HepG2 (cell line): ENCODE data around the gene MIB2. TPM values are rescaled to one million over a fixed set of nuclear protein-coding genes. Genes with fewer than 3 reads are reported as not detected.

Experiments used
- CAMTA2 ChIP-seq: sonication (generic); formaldehyde crosslinking; IDR thresholded peaks from 2 replicates; pipeline ENCODE4 v1.4.0; 2020; ENCODE audit warnings: mild to moderate bottlenecking, missing genetic modification reagents, borderline replicate concordance
- ELF3 ChIP-seq: IDR thresholded peaks from 2 replicates; pipeline ENCODE4 v1.6.1; 2016; ENCODE audit warnings: missing genetic modification reagents, missing compliant biosample characterization
- NR2F6 ChIP-seq, 2 experiments: IDR thresholded peaks; 2 replicates each; pipeline ENCODE4 v1.6.1; 2016; ENCODE audit warnings: antibody characterized with exemption in 1 of 2, mild to moderate bottlenecking in 1 of 2
- SRY ChIP-seq: sonication (generic); formaldehyde crosslinking; IDR thresholded peaks from 2 replicates; pipeline ENCODE4 v1.8.0; 2022; ENCODE audit warnings: mild to moderate bottlenecking, missing genetic modification reagents
- ZFP41 ChIP-seq: sonication (generic); formaldehyde crosslinking; IDR thresholded peaks from 2 replicates; pipeline ENCODE4 v1.4.0; 2020; ENCODE audit warnings: mild to moderate bottlenecking, missing genetic modification reagents, borderline replicate concordance
- polyA plus RNA-seq, 8 experiments: library from polyadenylated mRNA; depleted of rRNA in 3 of 8; stranded (reverse) in 7 of 8; unstranded in 1 of 8; fragments of >200 nt; fragmentation: Illumina TruSeq in 4 of 8; extraction: Trizol in 4 of 8; gene quantifications; 2 replicates each; pipeline versions ENCODE4 v1.2.1 to v1.2.3, GENCODE V29; 2011 to 2016; ENCODE audit warnings: low read depth in 4 of 8, missing spikeins in 1 of 8, mixed read lengths in 1 of 8; ENCODE audit not compliant: insufficient read depth in 1 of 8
- total RNA-seq, 5 experiments: library from RNA; depleted of rRNA; stranded (reverse); fragments of >200 nt; fragmentation: Illumina TruSeq; extraction: Trizol; gene quantifications; 2 replicates each; pipeline ENCODE4 v1.2.3, GENCODE V29; 2016; ENCODE audit warnings: low read depth in 1 of 5
- TF ChIP-seq, protein P1 (sequence below): sonication (generic); formaldehyde crosslinking; IDR thresholded peaks from 2 replicates; pipeline ENCODE4 v1.4.0; 2020; ENCODE audit warnings: missing genetic modification reagents, mild to moderate bottlenecking, borderline replicate concordance
- TF ChIP-seq, protein P2 (sequence below): sonication (generic); formaldehyde crosslinking; IDR thresholded peaks from 2 replicates; pipeline ENCODE4 v1.4.0; 2020; ENCODE audit warnings: missing genetic modification reagents; ENCODE audit errors: not compliant biosample characterization
- TF ChIP-seq, protein P3 (sequence below): sonication (generic); formaldehyde crosslinking; IDR thresholded peaks from 2 replicates; pipeline ENCODE4 v1.5.0; 2020; ENCODE audit warnings: missing genetic modification reagents
- TF ChIP-seq, protein P4 (sequence below): sonication (generic); IDR thresholded peaks from 2 replicates; pipeline ENCODE4 v1.6.1; 2016; ENCODE audit warnings: low read depth, borderline replicate concordance

Gene MIB2
- total and polyA plus RNA-seq, 2 of the 13 experiments (the other 11 are each of a cell fraction or from before 2014, with no cell fraction given) = 19.9 to 30.4 TPM

DNA sequence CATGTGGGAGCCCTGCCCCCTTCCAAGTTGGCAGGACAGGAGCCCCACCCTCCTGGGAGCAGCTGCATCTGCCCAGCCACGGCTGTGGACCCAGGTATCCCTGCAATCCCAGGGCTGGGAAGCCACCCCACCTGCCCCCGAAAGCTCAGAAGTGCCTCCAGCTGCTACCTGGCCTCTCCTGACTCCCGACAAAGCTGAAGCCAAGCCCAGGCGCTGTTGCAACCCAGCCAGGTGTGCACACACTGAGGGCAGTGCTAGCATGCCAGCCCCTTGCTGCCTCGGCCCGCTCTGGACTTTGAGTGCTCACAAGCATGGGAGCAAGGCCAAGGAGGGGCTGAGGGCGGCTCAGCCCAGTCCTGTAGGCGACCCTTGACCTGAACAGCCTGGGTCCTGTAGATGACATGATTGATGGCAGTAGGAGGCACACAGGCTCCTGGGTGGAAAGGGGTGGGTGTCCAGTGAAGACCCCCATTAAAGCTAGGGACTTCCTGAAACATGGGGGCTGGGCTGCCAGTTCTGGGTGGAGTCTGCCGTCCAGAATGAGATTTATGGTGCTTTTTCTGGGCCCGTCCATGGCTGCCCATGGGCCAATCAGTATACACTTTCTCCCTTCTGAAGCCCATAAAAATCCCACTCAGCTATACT lies 37.8 kb upstream of the MIB2 start (continued):
- TF ChIP-seq, protein P1, sequence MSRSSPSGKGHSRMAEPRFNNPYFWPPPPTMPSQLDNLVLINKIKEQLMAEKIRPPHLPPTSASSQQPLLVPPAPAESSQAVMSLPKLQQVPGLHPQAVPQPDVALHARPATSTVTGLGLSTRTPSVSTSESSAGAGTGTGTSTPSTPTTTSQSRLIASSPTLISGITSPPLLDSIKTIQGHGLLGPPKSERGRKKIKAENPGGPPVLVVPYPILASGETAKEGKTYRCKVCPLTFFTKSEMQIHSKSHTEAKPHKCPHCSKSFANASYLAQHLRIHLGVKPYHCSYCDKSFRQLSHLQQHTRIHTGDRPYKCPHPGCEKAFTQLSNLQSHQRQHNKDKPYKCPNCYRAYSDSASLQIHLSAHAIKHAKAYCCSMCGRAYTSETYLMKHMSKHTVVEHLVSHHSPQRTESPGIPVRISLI = peak; percentile 21; the same call in 1 of the 2 replicates
- TF ChIP-seq SRY (no peak), ELF3 (CRISPR knock-in tag) (no peak), NR2F6 (IDR thresholded peaks at IDR 0.05) (no peak), NR2F6 (CRISPR knock-in tag; IDR thresholded peaks at IDR 0.05) (0 out of 2 replicates have a peak, but pooled peaks have one; percentile 8), CAMTA2 (no peak), ZFP41 (0 out of 2 replicates have a peak, but pooled peaks have one; percentile 41)
- TF ChIP-seq, protein P2, sequence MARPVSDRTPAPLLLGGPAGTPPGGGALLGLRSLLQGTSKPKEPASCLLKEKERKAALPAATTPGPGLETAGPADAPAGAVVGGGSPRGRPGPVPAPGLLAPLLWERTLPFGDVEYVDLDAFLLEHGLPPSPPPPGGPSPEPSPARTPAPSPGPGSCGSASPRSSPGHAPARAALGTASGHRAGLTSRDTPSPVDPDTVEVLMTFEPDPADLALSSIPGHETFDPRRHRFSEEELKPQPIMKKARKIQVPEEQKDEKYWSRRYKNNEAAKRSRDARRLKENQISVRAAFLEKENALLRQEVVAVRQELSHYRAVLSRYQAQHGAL (CRISPR knock-in tag) = no peak
- TF ChIP-seq, protein P3, sequence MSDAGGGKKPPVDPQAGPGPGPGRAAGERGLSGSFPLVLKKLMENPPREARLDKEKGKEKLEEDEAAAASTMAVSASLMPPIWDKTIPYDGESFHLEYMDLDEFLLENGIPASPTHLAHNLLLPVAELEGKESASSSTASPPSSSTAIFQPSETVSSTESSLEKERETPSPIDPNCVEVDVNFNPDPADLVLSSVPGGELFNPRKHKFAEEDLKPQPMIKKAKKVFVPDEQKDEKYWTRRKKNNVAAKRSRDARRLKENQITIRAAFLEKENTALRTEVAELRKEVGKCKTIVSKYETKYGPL (CRISPR knock-in tag) = no peak
- TF ChIP-seq, protein P4, sequence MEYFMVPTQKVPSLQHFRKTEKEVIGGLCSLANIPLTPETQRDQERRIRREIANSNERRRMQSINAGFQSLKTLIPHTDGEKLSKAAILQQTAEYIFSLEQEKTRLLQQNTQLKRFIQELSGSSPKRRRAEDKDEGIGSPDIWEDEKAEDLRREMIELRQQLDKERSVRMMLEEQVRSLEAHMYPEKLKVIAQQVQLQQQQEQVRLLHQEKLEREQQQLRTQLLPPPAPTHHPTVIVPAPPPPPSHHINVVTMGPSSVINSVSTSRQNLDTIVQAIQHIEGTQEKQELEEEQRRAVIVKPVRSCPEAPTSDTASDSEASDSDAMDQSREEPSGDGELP = peak; percentile 60; the same call in 1 of the 2 replicates
